ENCODE data around the gene CCDC9.
A peak's percentile ranks its signal among the peaks of the same experiment; 100 is the strongest.
"Not testable (repeated sequence)": the region's sequence is repeated elsewhere in the genome, so short reads cannot be mapped to it uniquely, and the experiment has no call there.

CCDC9 gene

GRCh38 chr19:47243364-47243775 is 13.0 kb upstream of the CCDC9 start:
- no peak for DNase-seq
- Histone ChIP-seq H3K9me3 (no peaks in the 10 kb centered on the region), H3K27ac (peak overlapping the region; percentile 68 to 74), H3K36me3 (no peaks in the 10 kb centered on the region), H3K27me3 (no peaks in the 10 kb centered on the region), H3K4me1 (peaks cover 0 to 48% (median 38%) of the 10 kb centered on the region in 4 donors), H3K4me3 (peak overlapping the region; percentile 39 to 47)
- TF ChIP-seq CTCF (IDR thresholded peaks at IDR 0.05) = no peak
- intact Hi-C loops (cut with DNase I; ENCODE audit: low total_unique reads) = no loop called here

GRCh38 chr19:47243776-47244547 is 12.4 kb upstream of the CCDC9 start:
- intact Hi-C loops (cut with DNase I; ENCODE audit: low total_unique reads) = no loop called here
- Histone ChIP-seq H3K4me1 (peaks cover 0 to 48% (median 38%) of the 10 kb centered on the region in 4 donors), H3K9me3 (no peaks in the 10 kb centered on the region), H3K4me3 (peak overlapping the region; percentile 39 to 47), H3K36me3 (no peaks in the 10 kb centered on the region), H3K27ac (peak overlapping the region; percentile 68 to 74), H3K27me3 (no peaks in the 10 kb centered on the region)
- peak; percentile 98 to 100 for TF ChIP-seq CTCF (IDR thresholded peaks at IDR 0.05)
- DNase-seq = peak; percentile 88 to 96

GRCh38 chr19:47247308-47247990 is 8.9 kb upstream of the CCDC9 start:
- TF ChIP-seq CTCF (IDR thresholded peaks at IDR 0.05) = peak; percentile 90 to 92
- intact Hi-C loops (cut with DNase I; ENCODE audit: low total_unique reads) = loop anchor here (5.0 kb wide), 2 partner anchors 35 to 100 kb away; no protein-coding TSS in a partner anchor
- Histone ChIP-seq H3K27me3 (no peaks in the 10 kb centered on the region), H3K9me3 (no peaks in the 10 kb centered on the region), H3K27ac (peak overlapping the region in 1 of 2 donors; percentile 49), H3K4me3 (no peak overlapping the region), H3K36me3 (no peaks in the 10 kb centered on the region), H3K4me1 (peaks cover 0 to 23% (median 14%) of the 10 kb centered on the region in 4 donors)
- peak; percentile 68 to 87 for DNase-seq

GRCh38 chr19:47253016-47253415 is 3.3 kb upstream of the CCDC9 start:
- peaks cover 0 to 14% (median 10%) of the 10 kb centered on the region in 4 donors for H3K4me1 ChIP-seq
- H3K27ac ChIP-seq; H3K4me3 ChIP-seq; DNase-seq; intact Hi-C loops (cut with DNase I; ENCODE audit: low total_unique reads); H3K36me3 ChIP-seq; H3K9me3 ChIP-seq; H3K27me3 ChIP-seq: not testable (repeated sequence)

- H3K4me3 ChIP-seq = no peak overlapping the region
- H3K4me1 ChIP-seq = peaks cover 0 to 19% (median 14%) of the 10 kb centered on the region in 4 donors
- H3K36me3 ChIP-seq = peaks cover under 1 to 2% (median 2%) of the 10 kb centered on the region in 3 donors
- H3K9me3 ChIP-seq = no peaks in the 10 kb centered on the region
- intact Hi-C loops (cut with DNase I; ENCODE audit: low total_unique reads) = no loop called here
- DNase-seq = no peak
- H3K27me3 ChIP-seq = no peaks in the 10 kb centered on the region
- TF ChIP-seq CTCF (IDR thresholded peaks at IDR 0.05) = no peak
- no peak overlapping the region for H3K27ac ChIP-seq
Observed at GRCh38 chr19:47253467-47253881, 2.9 kb upstream of the CCDC9 start.

- no peak overlapping the region for H3K4me3 ChIP-seq
- no peak for DNase-seq
- no peaks in the 10 kb centered on the region for H3K27me3 ChIP-seq
- no peaks in the 10 kb centered on the region for H3K9me3 ChIP-seq
- no peak for TF ChIP-seq CTCF (IDR thresholded peaks at IDR 0.05)
- peaks cover 5 to 7% (median 7%) of the 10 kb centered on the region in 3 donors for H3K36me3 ChIP-seq
- H3K4me1 ChIP-seq = peaks cover 0 to 24% (median 19%) of the 10 kb centered on the region in 4 donors
- intact Hi-C loops (cut with DNase I; ENCODE audit: low total_unique reads) = no loop called here
- H3K27ac ChIP-seq = no peak overlapping the region
Observed at GRCh38 chr19:47253970-47254369, 2.4 kb upstream of the CCDC9 start.
